Fibroblast of pulmonary artery (primary cell): ENCODE data around the gene CCDC12.
A peak's percentile ranks its signal among the peaks of the same experiment; 100 is the strongest.

ENCODE experiments used
- DNase-seq: peaks from one replicate; pipeline ENCODE4 v3.0.0-alpha.2; 2010; ENCODE audit warnings: low read depth
- H3K4me3 ChIP-seq: replicated peaks from 2 replicates; pipeline ENCODE4 v1.5.1; 2011; ENCODE audit warnings: low read depth, mild to moderate bottlenecking, control low read depth, low read length, moderate library complexity
- TF ChIP-seq, protein P1 (sequence below): IDR thresholded peaks from 2 replicates; pipeline ENCODE4 v1.5.1; 2011; ENCODE audit warnings: mild to moderate bottlenecking, control low read depth, low read length, inconsistent platforms; ENCODE audit errors: missing control alignments

The CCDC12 gene

DNA sequence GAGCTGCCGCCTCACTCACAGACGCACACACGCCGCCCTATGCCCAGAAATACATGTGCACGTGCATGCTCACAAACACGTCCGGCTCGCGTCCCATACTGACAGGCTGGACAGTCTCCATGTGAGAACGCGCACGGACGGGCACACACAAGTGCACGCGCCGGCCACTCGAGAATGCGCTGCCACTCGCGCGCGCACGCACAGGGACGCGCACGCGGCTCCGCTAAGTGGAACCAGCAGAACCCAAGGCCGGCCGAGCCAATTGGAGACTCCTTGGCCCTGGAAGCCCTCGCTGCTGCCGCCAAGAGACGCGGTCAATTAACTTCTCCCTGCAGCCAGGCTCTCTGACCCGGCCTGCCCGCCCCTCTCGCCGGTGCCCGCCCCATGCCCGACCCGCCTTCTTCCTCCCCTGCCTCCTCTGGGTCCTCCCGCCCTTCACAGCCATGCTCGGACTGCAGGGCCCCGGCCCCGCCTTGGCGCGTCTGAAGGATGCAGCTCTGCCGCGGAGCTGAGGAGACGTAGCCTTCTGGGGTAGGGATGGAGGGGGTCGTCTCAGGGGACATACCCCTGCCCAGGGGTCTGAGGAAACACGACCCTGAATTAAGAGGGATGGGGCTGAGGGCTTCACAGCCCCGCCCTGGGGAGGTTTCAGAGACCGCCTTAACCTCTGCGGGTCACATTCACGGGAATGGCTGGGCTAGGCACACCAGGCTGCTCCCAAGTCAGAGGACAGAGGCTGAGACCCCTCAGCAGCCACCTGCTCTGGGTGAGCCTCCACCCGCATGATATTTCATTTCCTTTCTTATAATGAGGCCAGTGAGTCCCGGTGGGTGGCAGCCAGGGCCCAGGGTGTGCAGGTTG, 84.0 kb downstream of the CCDC12 start:
- peak; percentile 46 for DNase-seq
- TF ChIP-seq, protein P1, sequence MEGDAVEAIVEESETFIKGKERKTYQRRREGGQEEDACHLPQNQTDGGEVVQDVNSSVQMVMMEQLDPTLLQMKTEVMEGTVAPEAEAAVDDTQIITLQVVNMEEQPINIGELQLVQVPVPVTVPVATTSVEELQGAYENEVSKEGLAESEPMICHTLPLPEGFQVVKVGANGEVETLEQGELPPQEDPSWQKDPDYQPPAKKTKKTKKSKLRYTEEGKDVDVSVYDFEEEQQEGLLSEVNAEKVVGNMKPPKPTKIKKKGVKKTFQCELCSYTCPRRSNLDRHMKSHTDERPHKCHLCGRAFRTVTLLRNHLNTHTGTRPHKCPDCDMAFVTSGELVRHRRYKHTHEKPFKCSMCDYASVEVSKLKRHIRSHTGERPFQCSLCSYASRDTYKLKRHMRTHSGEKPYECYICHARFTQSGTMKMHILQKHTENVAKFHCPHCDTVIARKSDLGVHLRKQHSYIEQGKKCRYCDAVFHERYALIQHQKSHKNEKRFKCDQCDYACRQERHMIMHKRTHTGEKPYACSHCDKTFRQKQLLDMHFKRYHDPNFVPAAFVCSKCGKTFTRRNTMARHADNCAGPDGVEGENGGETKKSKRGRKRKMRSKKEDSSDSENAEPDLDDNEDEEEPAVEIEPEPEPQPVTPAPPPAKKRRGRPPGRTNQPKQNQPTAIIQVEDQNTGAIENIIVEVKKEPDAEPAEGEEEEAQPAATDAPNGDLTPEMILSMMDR = no peak
- H3K4me3 ChIP-seq = peak overlapping the region; percentile 14

DNA sequence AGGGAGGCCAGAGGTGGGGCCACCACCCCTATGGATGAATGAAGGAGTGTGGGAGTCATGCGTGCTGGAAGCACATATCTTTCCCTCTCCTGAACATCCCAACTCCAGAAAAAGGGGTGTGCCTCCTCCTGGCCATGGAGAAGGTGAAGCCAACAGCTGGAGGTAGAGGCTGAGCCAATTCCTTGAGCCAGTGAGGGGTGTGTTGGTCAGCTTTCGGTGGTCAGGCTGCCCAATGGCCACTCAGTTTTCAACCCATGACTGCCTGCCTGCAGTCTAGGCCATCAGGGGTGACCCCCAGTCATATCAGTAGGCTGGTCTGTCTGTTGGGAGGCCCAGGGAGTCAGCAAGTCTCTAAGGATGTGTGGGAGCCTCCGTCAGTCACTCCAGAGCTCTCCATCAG, 85.4 kb downstream of the CCDC12 start:
- TF ChIP-seq, protein P1 = no peak

DNA sequence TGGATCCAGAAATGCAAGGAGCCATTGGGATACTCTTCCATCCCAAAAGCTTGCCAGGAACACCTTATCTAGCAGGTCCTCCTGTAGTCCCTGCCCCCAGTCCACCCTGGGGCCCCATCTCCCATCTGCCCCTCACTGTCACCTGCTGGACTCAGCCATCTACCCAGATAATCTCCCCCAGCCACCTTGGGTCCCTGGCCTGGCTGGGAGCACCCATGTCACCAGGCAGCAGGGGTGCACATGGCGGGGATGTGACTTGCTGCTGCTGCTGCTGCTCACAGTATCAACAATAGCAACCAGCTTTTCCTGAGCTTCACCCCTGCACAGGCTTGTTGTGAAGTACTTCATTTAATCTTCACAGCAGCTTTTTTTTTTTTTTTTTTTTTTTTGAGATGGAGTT, 86.4 kb downstream of the CCDC12 start:
- TF ChIP-seq, protein P1 = no peak
- no peak overlapping the region for H3K4me3 ChIP-seq
- no peak for DNase-seq

More for the DNA sequence above, 85.4 kb downstream of the CCDC12 start:
- H3K4me3 ChIP-seq = no peak overlapping the region
- DNase-seq = no peak

DNA sequence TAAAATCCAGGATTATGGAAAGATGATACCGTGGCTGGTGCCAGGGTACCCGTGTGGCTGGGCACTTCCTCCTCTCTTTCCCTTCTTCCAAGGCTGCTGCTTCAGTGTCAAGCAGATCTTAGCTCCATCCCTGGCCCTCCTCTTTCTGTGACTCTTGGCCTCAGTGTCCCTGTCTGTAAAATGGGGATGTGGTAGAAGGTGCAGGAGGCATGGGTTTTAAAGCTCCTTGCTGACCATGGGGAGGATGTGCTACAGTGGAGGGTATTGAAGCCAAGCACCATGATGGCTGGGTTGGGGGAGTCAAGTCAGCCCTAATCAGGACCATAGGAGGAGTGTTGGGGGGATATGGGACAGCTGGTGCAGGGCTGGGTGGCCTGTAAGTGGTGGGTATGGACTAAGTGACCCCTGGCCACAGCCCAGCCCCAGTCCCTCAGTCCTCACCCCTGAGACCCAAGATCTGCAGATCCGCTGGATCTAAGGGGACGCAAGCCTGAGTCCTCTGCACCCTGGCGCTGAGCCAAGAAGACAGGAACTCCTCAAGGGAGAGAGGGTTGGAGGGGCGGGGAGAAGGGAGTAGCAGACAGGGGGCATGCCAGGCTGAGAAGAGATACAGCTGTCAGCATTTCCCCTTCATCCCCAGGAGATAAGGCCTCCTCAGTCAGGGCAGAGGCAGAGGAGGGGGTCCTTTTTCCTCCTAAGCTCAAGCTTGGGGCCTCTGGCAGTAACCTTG, 87.0 kb downstream of the CCDC12 start:
- TF ChIP-seq, protein P1 = no peak
- peak; percentile 23 for DNase-seq
- H3K4me3 ChIP-seq = no peak overlapping the region

DNA sequence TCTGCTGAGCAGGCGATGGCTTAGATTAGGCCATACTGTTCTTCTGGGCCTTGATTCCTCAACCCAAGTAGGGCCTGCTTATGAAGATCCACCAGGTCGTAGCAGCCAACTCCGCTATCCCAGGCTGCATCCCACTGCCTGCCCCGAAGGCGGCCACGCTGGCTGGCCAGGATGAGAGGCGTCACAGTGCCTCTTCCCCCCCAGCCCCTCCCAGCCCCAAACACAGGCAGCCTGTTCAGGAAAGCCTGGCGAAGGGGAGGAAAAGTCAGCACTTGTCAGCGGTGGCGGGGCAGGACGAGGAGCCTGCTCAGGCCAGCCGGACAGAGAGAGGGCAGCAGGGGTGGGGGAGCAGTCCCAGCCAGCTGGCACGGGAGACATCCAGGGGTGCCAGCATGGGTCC, 87.8 kb downstream of the CCDC12 start:
- TF ChIP-seq, protein P1 = no peak
- H3K4me3 ChIP-seq = no peak overlapping the region
- DNase-seq = no peak

DNA sequence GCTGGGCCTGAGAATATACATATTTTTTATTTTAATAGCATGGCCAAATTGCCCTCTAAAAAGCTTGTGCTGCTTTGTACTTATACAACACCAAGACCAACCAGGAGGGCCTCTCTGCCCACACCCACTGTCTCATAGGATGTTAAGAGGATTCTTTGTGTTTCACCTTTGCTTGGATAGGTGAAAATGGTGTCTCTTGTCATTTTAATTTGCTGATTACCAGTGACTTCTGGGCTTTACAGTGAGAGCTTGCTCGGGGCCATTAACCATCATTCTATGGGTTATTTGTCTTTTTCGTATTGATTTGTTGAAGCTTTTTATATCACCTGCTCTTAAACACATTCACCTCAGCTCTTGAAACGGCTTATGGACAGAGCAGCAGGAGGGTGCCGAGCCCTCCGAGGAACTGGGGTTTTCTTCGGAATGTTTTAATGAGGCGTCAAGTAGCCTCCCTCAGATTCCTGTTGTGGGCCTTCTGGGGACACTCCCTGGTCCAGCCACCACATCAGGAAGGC, 88.5 kb downstream of the CCDC12 start:
- DNase-seq = no peak
- no peak overlapping the region for H3K4me3 ChIP-seq
- TF ChIP-seq, protein P1 = no peak
